ENCODE measurements around the gene GABRG3. TPM values are rescaled to one million over a fixed set of nuclear protein-coding genes. Genes with fewer than 3 reads are reported as not detected.

The GABRG3 gene
- total and polyA plus RNA-seq, 2 of the 4 experiments (the other 2 are of a cell fraction): not detected

DNA sequence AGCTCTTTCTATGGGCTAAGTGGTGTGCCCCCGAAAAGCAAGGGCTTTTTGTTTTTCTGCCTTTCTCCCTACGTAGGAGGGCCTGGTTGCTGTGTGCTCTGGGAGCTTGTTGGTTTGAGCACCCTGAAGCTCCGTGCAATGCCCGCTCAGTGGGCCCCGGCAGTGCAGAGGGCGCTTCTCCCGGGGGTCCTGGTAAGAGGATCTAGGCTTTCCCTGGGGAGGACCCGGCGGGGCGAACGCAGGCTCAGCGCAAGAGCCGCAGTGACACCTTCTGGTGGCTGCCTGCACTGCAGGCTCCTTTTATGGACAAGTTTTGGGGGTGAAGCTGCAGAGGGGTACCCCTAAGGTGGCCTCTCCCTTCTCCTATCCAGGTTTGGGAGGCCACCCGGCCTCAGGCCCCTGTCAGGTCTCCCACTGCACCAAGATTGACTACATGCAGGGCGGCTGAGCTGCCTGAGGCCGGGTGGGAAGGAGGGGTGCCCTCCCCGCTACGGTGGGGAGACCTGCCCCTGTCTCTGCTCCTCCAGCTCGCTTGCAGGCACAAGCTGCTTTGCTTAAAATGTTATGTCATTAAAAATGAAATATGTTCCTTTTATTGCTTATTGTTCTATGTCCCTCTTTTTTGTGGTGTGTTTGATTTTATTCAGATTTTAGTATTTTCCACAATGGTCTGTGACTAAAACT, 387.9 kb downstream of the GABRG3 start:
- dilution Hi-C loops (cut with HindIII; ENCODE audit: low sequenced_read_pairs, unreplicated experiment): no loop called here
- Histone ChIP-seq H3K4me2 (ENCODE audit: low read depth, low read length) (no peak overlapping the region), H3K4me3 (ENCODE audit: insufficient read depth, low read depth, low read length) (no peak overlapping the region), H3K56ac (ENCODE audit: extremely low read depth, insufficient read depth, low read length) (no peak overlapping the region), H4K5ac (ENCODE audit: low read depth, low read length) (no peak overlapping the region), H2AFZ (replicated peaks; ENCODE audit: low read length, poor library complexity) (no peak overlapping the region), H3K4ac (ENCODE audit: low read depth, low read length) (no peak overlapping the region), H2BK5ac (ENCODE audit: low read depth, low read length, poor library complexity, severe bottlenecking) (no peak overlapping the region), H3K79me1 (ENCODE audit: low read depth in 1 of 2, low read length in 2 of 2) (no peaks in the 10 kb centered on the region), H3K14ac (replicated peaks; ENCODE audit: low read depth, low read length) (no peak overlapping the region), H4K91ac (ENCODE audit: insufficient read depth, low read depth, low read length) (no peak overlapping the region), H3K36me3 (ENCODE audit: control insufficient read depth, insufficient read depth, low read length) (no peaks in the 10 kb centered on the region), H3K9me1 (ENCODE audit: insufficient read depth, low read length) (no peaks in the 10 kb centered on the region), H2AK5ac (ENCODE audit: low read depth, low read length) (no peak overlapping the region), H3K4me1 (ENCODE audit: control insufficient read depth, insufficient read depth, low read length) (no peaks in the 10 kb centered on the region), H2AK9ac (replicated peaks; ENCODE audit: low read depth, low read length, poor library complexity) (no peak overlapping the region), H3K27ac (ENCODE audit: insufficient read depth, low read length) (no peak overlapping the region), H3K23ac (ENCODE audit: low read depth, low read length) (no peak overlapping the region), H3K18ac (ENCODE audit: low read depth, low read length) (no peak overlapping the region), H3K9ac (ENCODE audit: low read depth, low read length) (no peak overlapping the region), H4K20me1 (ENCODE audit: insufficient read depth, low read length) (no peaks in the 10 kb centered on the region), H4K8ac (ENCODE audit: low read depth in 2 of 2, low read length in 2 of 2) (no peak overlapping the region), H3K27me3 (ENCODE audit: control insufficient read depth, insufficient read depth, low read length) (no peaks in the 10 kb centered on the region), H2BK15ac (ENCODE audit: low read depth, low read length) (no peak overlapping the region), H2BK120ac (ENCODE audit: low read depth, low read length) (no peak overlapping the region), H2BK20ac (ENCODE audit: low read depth, low read length) (no peak overlapping the region), H3K9me3 (ENCODE audit: control insufficient read depth, insufficient read depth, low read length) (peaks cover 19% of the 10 kb centered on the region)
- TF ChIP-seq RAD21 (IDR thresholded peaks at IDR 0.05; ENCODE audit: low read length) (peak; percentile 14; the same call in 1 of the 2 replicates), CEBPB (IDR thresholded peaks at IDR 0.05; ENCODE audit: low read depth, low read length) (no peak), FOS (IDR thresholded peaks at IDR 0.05; ENCODE audit: low read depth, low read length) (no peak)
- TF ChIP-seq, protein P1, sequence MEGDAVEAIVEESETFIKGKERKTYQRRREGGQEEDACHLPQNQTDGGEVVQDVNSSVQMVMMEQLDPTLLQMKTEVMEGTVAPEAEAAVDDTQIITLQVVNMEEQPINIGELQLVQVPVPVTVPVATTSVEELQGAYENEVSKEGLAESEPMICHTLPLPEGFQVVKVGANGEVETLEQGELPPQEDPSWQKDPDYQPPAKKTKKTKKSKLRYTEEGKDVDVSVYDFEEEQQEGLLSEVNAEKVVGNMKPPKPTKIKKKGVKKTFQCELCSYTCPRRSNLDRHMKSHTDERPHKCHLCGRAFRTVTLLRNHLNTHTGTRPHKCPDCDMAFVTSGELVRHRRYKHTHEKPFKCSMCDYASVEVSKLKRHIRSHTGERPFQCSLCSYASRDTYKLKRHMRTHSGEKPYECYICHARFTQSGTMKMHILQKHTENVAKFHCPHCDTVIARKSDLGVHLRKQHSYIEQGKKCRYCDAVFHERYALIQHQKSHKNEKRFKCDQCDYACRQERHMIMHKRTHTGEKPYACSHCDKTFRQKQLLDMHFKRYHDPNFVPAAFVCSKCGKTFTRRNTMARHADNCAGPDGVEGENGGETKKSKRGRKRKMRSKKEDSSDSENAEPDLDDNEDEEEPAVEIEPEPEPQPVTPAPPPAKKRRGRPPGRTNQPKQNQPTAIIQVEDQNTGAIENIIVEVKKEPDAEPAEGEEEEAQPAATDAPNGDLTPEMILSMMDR (conservative IDR thresholded peaks at IDR 0.05; ENCODE audit: low read depth, low read length): peak; percentile 29
- DNase-seq (no peak), ATAC-seq (ENCODE audit: low read depth) (no peak)
- ChIA-PET POLR2A (ENCODE audit: unreplicated experiment) (no interaction called here), CTCF (interaction anchor here (1.6 kb wide), 1 partner anchor 468 kb away, joined by 5 read pairs; no protein-coding TSS in a partner anchor)
- WGBS, 2 experiments (ENCODE audit: extremely low coverage in 2 of 2, insufficient read length in 1 of 2): 45% methylated on average over 4 of the region's 19 CpGs; no CpG with 5 or more reads in 1 of the 2 experiments
- no TSS peak for BruUV-seq (replicated peaks)
- in situ Hi-C loops (cut with MboI; ENCODE audit: low sequenced_read_pairs): no loop called here
- intact Hi-C loops (cut with micrococcal nuclease): no loop called here

Measured in IMR-90 (cell line).